Measurements from ENCODE around the gene SLC22A1.
A peak's percentile ranks its signal among the peaks of the same experiment; 100 is the strongest.
"Not testable (repeated sequence)": the region's sequence is repeated elsewhere in the genome, so short reads cannot be mapped to it uniquely, and the experiment has no call there.

SLC22A1 gene

DNA sequence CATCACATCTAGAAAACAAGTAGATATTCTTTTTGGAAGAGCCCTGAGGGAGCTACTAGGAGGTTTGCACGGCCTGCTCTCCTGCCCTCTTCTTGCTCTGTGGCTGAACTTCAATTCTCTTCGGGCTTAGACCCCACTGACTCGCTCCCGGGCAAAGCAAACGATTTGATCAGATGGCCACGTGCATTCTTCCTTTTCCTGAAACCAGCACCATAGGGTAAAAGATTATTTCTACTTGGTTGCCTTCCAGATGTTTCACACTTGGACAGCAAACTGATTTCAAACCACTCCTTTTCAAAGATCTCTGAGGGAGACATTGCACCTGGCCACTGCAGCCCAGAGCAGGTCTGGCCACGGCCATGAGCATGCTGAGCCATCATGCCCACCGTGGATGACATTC is at the start of gene SLC22A1:
TSS of gene SLC22A1 (plus strand) at position 258 of the 400 bp plus-strand sequence. CDS start at position 379, 121 bp downstream.
- no peak for DNase-seq

DNA sequence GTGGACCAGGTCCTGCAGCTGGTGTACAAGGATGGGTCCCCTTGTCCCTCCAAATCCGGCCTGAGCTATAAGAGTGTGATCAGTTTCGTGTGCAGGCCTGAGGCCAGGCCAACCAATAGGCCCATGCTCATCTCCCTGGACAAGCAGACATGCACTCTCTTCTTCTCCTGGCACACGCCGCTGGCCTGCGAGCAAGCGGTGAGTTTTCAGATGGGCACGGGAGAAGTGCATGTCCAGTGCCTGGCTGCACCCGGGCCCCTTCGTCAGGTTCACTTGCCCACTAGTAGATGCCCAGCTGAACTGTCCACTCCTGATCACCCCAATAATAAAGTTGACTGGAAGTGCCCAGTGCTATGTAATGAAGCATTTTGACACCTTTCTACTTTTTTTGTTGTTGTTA is 48.3 kb upstream of the SLC22A1 start:
- no peak for DNase-seq

- no peak for DNase-seq
Measured at GRCh38 chr6:160076009-160076408, 45.6 kb upstream of the SLC22A1 start.

- no peak for DNase-seq
Measured at GRCh38 chr6:160077024-160077423, 44.6 kb upstream of the SLC22A1 start.

DNA sequence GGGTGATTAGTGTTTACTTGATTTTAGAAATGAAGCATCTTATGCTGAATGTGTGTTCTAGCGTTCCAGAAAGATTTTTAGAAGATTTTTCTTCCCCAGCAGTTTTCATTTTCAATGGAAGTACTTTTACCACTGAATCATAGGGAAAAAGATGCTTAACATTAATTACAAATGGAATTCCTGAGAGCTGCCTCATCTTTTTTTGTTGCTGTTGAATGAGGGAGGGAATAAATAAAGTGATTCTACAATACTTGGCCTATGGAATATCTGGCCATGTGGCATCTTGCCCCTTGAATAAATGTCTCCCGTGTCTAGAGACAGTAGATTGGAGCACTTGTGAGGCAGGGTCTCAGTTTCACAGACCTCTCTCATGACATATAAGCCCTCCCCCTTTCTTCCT is 44.1 kb upstream of the SLC22A1 start:
- DNase-seq: no peak

DNA sequence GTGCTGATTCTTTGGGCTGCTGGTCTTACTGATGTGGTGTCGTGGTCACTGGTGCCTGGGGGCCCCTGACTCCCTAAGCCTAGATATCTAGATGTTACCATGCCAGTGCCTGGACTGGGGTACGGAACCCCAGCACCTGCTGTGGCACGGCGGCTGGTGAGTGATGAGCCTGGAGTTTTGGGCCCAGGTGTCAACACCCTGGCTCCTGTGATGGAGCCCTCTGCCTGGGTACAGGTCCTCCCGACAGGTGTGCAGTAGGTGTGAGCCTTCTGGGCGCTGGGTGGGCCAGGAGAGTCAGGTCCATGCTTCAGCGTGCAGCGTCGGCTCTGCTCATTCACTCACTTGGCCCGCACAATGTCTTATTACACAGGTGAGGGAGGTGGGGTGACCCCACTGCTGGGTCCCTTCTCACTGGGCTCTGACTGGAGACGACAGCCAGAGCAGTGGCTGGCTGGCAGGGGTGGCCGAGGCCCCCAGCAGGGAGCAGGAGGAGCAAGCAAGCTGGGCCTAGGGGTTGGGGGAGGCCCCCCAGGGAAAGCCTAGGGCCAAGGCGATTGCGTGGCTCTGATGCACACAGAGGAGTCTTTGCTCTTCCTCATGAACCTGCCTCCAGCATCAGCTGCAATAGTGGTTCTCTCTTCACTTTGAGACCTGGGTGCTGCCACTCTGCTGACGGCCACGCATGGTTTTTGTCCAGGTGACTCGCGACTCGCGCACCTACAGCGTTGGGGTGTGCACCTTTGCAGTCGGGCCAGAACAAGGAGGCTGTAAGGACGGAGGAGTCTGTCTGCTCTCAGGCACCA is 42.5 kb upstream of the SLC22A1 start:
- DNase-seq: no peak

DNA sequence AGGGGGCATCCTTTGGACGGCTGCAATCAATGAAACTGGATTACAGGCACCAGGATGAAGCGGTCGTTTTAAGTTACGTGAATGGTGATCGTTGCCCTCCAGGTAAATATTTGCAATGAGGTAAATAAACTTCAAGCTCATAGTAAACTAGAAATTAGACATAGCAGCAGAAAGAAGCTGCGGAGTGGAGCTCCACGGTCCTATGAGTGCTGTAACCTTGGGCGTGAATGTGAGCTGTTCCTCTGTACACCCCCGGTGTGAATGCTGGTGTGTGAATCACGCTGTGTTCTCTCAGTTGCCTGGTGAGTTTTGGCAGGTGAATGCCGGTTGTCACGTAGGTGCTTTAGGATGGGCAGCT is 42.0 kb upstream of the SLC22A1 start:
- no peak for DNase-seq

GRCh38 chr6:160080097-160080496 is 41.5 kb upstream of the SLC22A1 start:
- no peak for DNase-seq

- DNase-seq: no peak
Measured at GRCh38 chr6:160081398-160081797, 40.2 kb upstream of the SLC22A1 start.

DNA sequence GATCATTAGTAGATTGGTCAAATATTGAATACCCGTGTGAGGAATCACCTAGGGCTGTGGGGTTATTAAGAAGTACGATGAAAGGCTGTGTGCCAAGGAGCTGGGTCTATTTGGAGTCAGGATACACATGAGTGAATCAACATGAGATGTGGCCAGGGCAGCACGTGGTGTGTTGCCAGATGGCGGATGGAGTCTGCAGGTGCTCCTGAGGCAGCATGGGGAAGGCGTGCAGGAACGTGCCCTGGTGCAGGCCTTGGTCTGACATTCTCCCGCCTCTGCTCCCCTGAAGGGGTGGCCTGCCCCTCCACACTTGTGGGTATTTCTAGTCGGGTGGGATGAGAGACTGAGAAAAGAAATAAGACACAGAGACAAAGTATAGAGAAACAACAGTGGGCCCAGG is 39.0 kb upstream of the SLC22A1 start:
- no peak for DNase-seq

DNA sequence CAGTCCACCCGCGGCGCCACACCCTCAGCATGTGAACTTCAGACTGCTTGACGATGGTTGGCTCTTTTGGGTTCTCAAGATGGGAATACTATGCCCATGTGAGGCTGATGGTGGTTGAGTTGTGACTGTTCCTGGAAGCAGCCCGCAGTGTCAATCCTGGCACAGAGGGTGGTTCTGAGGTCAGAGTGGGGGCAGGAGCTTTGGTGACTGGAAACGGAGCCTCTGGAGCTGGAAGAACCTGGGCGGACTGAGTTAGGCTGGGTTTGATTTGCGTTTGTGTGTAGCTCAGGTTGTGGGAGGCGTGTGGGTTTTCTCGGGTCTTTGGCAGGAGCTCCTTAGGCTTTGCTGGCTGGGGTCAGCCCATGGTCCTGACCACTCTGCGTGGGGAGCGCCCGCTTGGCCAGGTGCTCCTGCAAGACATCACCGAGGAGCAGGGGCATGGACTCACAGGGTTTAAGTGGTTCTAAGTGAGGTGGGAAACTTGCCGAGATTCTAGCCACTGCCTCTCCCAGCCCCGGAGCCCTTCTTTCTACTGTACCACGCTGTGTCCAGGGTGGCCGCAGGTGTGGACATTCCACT is 37.3 kb upstream of the SLC22A1 start:
- no peak for DNase-seq

DNA sequence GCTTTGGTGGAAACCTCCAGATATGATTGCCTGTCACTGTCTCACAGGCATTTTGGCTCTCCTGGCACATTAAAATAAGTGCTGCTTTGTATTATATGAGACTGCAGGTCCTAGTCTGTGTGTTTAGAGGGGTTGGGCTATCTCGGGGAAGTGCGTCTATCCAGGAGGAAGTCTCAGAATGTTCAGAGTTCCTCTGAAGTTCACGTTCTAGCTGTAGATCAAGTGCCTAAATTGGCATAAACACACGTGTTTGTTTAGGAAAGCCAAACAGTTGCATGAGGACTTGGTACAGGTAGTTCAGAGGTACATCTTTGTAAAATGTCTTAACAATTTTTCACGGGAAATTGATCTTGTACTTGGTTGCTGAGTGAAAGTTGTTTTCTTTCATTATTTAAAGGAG is 36.4 kb upstream of the SLC22A1 start:
- no peak for DNase-seq

DNA sequence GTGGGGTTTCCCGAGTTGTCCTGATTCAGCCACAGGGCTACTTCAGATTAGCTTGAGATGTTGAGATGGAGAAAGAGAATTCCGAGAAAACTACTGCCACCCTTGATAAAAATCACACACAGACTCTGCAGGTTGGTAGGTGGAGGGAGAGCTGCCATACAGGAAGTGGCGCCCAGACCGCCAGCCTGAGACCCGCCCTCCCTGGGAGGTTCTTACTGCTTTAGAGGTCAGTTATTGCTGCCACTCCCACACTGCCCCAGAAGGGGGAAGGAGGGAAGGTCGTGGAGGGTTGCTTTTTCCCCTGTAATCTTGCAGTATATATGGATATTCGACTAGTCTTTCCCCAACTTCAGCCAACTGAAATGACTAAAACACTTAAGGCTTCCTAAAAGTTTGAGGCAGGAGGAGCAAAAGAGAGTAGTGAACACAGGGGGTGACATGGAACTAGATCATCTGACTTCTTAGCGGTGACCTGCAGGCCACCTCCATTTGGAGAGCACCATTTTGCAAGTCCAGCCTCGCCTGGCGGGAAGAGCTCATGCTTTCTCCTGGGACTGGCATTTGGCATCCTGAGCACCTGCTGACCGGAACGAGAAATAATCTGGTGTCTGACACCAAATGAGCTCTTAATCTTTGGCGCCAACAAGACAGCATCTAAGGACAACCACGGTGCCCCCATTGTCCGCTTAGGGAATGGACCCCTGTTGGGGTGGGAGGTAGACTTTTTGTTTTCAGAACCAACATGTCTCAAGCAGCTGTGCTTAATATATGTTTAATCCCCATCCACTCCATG is 35.7 kb upstream of the SLC22A1 start:
- DNase-seq: no peak

- no peak for DNase-seq
Measured at GRCh38 chr6:160086754-160087153, 34.9 kb upstream of the SLC22A1 start.

DNA sequence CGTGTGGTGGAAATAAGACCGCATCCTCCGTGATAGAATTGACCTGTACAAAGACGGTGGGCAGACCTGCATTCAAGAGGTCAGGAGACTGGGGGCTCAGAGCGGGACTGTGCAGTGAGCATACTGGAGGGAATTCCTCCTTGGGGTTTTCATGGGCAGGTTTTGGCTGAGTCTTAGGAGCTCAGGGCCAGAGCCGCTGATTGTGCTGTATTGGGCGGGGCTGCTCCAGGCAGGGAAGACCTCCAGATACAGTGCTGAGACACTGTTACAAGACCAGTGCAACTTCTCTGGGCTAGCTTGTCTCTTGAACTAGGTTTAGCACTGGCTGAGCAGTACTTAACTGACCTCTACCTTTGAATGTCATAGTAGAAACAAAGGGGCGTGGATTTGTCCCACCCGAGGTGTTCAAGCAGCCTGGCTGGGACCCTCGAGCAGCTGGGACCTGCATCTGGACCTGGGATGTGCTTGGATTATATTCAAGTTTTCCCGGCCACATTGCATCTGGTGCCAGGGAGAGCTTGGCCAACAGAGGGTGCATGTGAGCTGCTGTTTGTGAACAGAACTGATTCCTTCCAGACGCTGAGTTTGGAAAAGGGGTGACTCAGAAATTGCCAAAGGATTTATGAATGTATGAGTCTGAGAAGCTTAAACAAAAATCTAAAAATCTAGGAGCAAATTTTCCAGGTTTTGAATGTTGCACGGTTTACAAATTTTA is 33.4 kb upstream of the SLC22A1 start:
- DNase-seq: peak in 1 of 2 experiments; percentile 11

DNA sequence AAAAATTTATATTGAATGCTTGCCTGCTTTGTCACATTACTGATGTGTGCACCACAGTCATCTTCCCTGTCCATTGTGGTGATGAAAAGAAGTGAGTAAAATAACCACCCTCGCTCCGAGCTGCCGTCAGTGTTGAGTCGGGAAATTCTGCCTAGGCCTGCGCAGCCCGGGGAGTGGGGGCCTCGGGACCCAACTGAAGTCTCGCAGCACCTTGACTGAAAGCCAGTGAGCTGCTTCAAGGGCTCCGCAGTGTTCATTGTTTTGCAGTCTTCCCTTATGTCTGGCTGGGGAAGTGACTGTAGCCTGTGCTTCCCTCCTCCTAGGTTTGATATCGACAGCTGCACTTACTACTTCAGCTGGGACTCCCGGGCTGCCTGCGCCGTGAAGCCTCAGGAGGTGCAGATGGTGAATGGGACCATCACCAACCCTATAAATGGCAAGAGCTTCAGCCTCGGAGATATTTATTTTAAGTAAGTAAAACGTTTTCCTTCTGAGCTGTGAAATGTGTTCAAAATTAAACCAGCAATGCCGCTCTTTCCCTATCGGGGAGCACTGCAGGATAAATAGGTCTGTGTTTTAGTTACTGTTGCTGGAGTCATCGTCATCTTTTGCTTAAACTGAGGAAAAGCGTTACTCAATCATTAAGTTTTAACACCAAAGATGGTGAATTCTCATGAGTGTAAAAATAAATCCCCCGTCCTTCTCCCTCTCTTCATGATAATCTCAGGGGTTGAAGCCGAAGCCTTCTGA is 32.7 kb upstream of the SLC22A1 start:
- no peak for DNase-seq

DNA sequence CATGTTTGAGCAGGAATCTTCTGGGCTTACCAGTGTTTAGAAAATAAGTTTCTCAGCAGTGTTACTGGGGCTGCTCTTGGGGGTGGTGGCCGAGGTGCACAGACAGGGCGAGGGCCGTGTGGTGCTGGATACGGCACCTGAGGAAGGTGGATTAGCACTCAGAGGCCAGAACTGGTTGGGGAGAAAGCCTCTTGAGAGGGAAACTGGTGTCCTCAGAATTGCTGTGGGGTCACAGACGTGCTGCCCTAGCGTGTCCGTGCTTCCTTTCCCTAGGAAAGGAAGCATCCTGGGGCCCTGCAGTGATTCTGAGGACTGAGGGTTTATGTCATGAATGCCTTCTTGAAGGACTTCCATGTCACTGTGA is 32.1 kb upstream of the SLC22A1 start:
- DNase-seq: no peak

- DNase-seq: not testable (repeated sequence)
Measured at GRCh38 chr6:160090442-160091239, 31.0 kb upstream of the SLC22A1 start.

- DNase-seq: not testable (repeated sequence)
Measured at GRCh38 chr6:160092176-160092575, 29.4 kb upstream of the SLC22A1 start.

DNA sequence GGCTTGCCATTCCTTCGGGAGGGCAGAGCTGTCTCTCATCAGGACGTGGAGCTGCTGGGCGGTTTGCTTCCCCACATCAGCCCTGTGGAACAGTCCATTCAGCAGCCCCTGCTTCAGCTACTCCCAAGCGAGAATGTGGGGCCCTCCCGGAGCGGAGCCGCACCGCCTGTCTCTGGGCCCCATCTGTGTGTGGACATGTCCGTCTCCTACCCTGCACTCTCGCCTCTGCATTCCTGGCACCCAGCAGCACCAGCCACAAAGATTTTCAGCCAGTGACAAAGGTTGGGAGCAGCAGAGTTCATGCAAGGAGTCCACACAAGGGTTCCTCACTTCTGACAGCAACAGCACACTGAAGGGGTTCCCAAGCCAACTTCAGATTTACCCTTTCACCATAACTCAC is 29.0 kb upstream of the SLC22A1 start:
- no peak for DNase-seq

DNA sequence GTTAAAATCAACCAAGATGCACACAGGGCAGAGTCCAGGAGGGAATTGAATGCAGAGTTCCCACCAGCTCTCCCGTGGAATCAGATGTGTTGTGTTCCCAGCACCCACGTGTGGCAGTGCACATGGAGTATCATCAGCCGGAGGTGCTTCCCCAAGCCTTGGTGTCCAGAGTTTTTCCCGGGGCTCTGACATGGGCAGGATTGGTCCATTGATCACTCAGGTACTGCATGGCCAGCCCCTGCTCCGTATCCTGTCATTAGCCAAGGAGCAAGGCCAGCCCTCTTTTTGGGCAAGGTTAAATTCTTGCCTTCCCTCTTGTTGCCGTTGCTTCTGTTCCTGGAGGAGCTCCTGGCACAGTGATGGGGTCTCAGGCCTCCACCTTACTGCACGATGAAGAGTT is 28.6 kb upstream of the SLC22A1 start:
- DNase-seq: no peak

GRCh38 chr6:160093946-160094345 is 27.7 kb upstream of the SLC22A1 start:
- DNase-seq: no peak
